SK-MEL-5 (cell line): ENCODE measurements around the gene FIZ1. TPM values are rescaled to one million over a fixed set of nuclear protein-coding genes. Genes with fewer than 3 reads are reported as not detected.

Experiments
- DNase-seq: peaks from one replicate; pipeline ENCODE4 v3.0.0-alpha.2; 2016; ENCODE audit warnings: low read depth, low spot score
- in situ Hi-C: cut with HindIII; loops from 2 replicates; pipeline ENCODE4 v1.10.0; 2016; ENCODE audit warnings: low sequenced_read_pairs, high pct_unique_total_duplicates, low pct_unique_long_range_greater_than_20kb
- total RNA-seq: library from RNA; depleted of rRNA; stranded (reverse); fragments of >200 nt; shearing (Covaris generic); gene quantifications from 2 replicates; pipeline ENCODE4 v1.2.3, GENCODE V29; 2014

FIZ1 gene
- total RNA-seq, 1 experiment from 2014 or later: 1.9 TPM

DNA sequence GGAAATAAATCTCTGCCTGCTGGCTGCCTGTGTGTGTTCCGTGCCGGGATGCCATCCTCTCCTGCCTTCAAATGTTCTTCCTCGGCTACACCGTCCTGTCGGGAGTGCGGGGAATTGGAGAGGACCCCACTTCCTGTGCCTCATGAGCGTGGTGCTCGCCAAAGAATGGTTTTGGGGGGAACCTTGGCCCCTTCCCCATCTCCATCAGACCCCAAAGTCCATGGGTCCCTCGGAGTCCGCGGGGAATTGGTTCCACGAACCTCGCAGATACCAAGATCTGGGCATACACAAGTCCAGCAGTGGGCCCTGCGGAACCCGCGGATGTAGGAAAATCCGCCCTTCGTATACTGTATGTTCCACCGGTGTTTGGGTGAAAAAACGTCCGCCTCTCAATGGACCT, 3.8 kb upstream of the FIZ1 start:
- in situ Hi-C loops: no loop called here
- no peak for DNase-seq

DNA sequence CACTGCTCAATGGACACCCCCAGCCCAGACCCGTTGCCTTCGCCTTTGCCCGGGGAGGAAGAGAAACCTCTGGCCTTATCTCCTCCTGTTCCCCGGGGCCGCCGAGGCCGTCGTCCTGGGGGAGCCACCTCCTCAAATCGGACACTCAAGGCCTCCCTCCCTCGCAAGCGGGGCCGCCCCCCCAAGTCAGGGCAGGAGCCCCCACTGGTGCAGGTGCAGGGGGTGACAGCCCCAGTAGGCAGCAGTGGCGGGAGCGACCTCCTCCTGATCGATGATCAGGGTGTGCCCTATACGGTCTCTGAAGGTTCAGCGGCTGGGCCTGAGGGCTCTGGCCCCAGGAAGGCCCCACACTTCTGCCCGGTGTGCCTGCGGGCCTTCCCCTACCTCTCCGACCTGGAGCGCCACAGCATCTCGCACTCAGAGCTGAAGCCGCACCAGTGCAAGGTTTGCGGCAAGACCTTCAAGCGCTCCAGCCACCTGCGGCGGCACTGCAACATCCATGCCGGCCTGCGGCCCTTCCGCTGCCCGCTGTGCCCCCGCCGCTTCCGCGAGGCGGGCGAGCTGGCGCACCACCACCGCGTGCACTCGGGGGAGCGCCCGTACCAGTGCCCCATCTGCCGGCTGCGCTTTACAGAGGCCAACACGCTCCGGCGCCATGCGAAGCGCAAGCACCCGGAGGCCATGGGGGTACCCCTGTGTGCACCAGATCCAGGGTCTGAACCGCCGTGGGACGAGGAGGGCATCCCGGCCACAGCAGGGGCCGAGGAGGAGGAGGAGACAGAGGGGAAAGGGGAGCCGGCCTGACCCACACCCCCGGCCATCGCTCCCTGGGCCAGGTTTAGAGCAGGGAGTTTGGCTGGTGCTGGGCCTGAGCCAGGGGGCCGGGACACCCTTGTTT, 3.0 kb upstream of the FIZ1 start:
- in situ Hi-C loops: no loop called here
- no peak for DNase-seq

- in situ Hi-C loops: no loop called here
- DNase-seq: no peak
These were observed 1.8 kb upstream of the FIZ1 start for GRCh38 chr19:55601084-55601483.

- no peak for DNase-seq
- in situ Hi-C loops: no loop called here
These were observed 1.3 kb upstream of the FIZ1 start for GRCh38 chr19:55600662-55601028.

- in situ Hi-C loops: no loop called here
- DNase-seq: peak; percentile 89
These were observed 735 bp upstream of the FIZ1 start, which contains the start of gene ZNF524 for GRCh38 chr19:55599842-55600661. Gene ZNF524 (plus strand): TSS chr19:55600288. CDS start chr19:55602113, 1,825 bp downstream.

DNA sequence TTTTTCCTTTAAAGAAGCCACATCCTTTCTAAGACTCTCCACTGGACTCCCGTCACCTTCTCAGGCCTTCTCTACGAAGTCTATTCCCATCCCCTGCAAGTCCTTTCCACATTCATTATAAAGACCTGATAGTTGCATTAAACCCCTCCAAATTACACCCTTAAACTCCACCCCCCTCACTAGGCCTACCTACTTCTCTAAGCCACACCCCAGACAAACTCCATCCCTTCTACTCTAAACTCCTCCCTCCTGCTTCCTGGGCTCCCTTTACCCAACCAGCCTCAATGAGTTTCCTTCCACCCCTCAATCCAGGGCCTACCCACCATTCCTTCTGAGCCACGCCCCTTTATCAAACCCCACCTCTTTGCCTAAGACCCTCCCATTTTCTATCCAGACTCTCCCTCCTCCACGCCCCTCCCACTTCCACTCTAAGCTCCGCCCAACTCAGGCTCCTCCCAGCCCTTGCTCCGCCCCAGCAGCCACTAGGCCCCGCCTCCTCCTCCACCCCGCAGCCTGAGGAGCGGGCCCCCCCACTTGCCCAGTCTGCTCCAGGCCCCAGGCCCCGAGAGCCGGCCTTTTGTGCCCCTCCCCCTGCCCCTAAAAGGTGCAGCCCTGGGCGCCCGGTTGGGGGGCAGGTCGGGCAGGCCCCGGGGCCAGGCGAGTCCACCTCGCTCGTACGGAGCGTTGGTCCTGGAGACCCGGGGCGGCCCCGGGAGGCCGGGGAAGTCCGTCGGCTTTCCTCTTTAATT, 424 bp downstream of the FIZ1 start:
- DNase-seq: peak; percentile 95
- in situ Hi-C loops: no loop called here

- DNase-seq: no peak
- in situ Hi-C loops: no loop called here
These were observed 1.3 kb downstream of the FIZ1 start for GRCh38 chr19:55598034-55598433.

GRCh38 chr19:55597501-55597921, 1.8 kb downstream of the FIZ1 start:
- in situ Hi-C loops: no loop called here
- DNase-seq: no peak

GRCh38 chr19:55596304-55596703, 3.0 kb downstream of the FIZ1 start:
- in situ Hi-C loops: no loop called here
- DNase-seq: no peak

- DNase-seq: no peak
These were observed 4.2 kb downstream of the FIZ1 start for GRCh38 chr19:55594996-55595545.

GRCh38 chr19:55593096-55593772, 6.1 kb downstream of the FIZ1 start:
- in situ Hi-C loops: no loop called here
- DNase-seq: no peak

More at GRCh38 chr19:55594996-55595545, 4.2 kb downstream of the FIZ1 start:
- in situ Hi-C loops: no loop called here

DNA sequence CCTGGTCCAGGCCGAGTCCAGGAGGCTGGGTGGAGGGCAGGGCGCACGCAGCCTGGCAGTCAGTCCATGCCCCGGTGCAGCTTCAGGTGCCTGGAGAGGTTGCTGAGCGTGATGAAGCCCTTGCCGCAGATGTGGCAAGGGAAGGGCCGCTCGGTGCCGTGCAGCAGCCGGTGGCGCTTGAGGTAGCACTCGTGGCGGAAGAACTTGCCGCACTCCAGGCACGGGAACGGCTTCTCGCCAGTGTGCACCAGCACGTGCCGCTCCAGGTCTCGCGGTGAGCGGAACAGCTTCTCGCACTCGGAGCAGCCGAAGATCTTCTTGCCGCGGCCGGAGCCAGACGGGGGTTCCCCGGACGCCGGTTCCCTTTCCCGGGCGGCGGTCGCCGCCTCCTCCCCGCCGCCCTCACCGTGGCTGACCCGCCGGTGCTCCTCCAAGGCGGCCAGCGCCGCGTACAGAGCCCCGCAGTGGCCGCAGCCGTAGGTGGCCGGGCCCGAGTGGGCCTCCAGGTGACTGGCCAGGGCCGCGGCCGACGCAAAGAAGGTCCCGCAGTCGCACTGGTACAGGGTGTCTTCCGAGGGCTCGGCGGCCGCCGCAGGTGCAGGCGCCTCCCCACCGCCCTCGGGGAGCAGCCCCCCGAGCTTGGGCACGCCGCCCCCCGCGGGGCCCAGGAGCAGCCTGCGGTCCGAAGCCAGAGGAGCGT, 6.8 kb downstream of the FIZ1 start:
- DNase-seq: no peak
- in situ Hi-C loops: no loop called here

- DNase-seq: no peak
- in situ Hi-C loops: no loop called here
These were observed 7.8 kb downstream of the FIZ1 start for GRCh38 chr19:55591555-55591954.

DNA sequence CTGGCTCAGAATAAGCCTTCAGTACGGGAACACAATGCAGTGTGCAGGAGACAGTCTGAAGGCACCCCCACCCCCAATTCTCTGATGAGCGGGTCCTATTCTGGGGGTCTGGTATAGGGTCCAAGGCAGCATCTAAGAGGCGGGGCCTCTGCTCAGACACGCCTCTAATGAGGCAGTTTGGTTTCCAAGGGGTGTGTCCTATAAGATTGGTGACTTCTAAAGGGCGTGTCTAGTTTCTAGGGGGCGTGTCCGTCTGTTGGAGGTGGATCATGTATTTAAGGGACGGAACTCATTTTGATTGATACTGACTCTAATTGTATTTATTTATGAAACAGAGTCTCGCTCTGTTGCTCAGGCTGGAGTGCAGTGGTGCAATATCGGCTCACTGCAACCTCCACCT, 8.7 kb downstream of the FIZ1 start:
- DNase-seq: peak; percentile 49
- in situ Hi-C loops: no loop called here

- in situ Hi-C loops: no loop called here
- no peak for DNase-seq
These were observed 9.2 kb downstream of the FIZ1 start for GRCh38 chr19:55590109-55590508.

GRCh38 chr19:55588738-55589137, 10.6 kb downstream of the FIZ1 start:
- in situ Hi-C loops: no loop called here
- DNase-seq: no peak
